Testis (tissue), 2 donors: ENCODE results near the gene LHX5.

ENCODE experiments used
- CTCF ChIP-seq, 3 experiments: fragments of 450-650 bp in 2 of 3; fragments of 200-600 bp in 1 of 3; sonication (generic) in 1 of 3; IDR thresholded peaks; one replicate each; pipeline ENCODE4 v1.5.1; 2016 to 2019; ENCODE audit warnings: antibody characterized with exemption in 3 of 3, mild to moderate bottlenecking in 2 of 3, moderate library complexity in 1 of 3
- POLR2A ChIP-seq: fragments of 450-650 bp; IDR thresholded peaks from one replicate; pipeline ENCODE4 v1.6.1; 2017; ENCODE audit warnings: antibody characterized with exemption, mild to moderate bottlenecking, moderate library complexity

- no peak for TF ChIP-seq CTCF (IDR thresholded peaks at IDR 0.05)
- TF ChIP-seq POLR2A = no peak
These were observed 7.8 kb downstream of the LHX5 start for GRCh38 chr12:113463746-113464451.
